H1 (cell line): Measurements from ENCODE around the gene CHD1L.

ENCODE experiments used
- BCL11A ChIP-seq, 2 experiments: IDR thresholded peaks; one replicate each; pipeline ENCODE4 v1.6.1; 2011; ENCODE audit warnings: low read depth in 2 of 2, low read length in 2 of 2, mild to moderate bottlenecking in 2 of 2
- BRCA1 ChIP-seq: IDR thresholded peaks from 2 replicates; pipeline ENCODE4 v1.6.1; 2012; ENCODE audit warnings: low read depth, low read length, improper control_type of control experiment
- CTCF ChIP-seq, 3 experiments: IDR thresholded peaks; 1 replicate in 2 of 3; 2 replicates in 1 of 3; pipeline versions ENCODE4 v1.5.1 to v1.6.1; 2011; ENCODE audit warnings: low read length in 3 of 3, mild to moderate bottlenecking in 3 of 3, inconsistent platforms in 2 of 3, low read depth in 1 of 3, moderate library complexity in 1 of 3; ENCODE audit not compliant: insufficient read depth in 1 of 3; ENCODE audit errors: control extremely low read depth in 1 of 3
- GTF2F1 ChIP-seq: IDR thresholded peaks from 2 replicates; pipeline ENCODE4 v1.6.1; 2012; ENCODE audit warnings: low read depth, low read length, improper control_type of control experiment, borderline replicate concordance
- HDAC2 ChIP-seq, 2 experiments: fragments of 300-600 bp in 1 of 2; sonication (generic) in 1 of 2; IDR thresholded peaks; 2 replicates each; pipeline ENCODE4 v1.6.1; 2011 to 2012; ENCODE audit warnings: low read depth in 2 of 2, low read length in 2 of 2, mild to moderate bottlenecking in 2 of 2, moderate library complexity in 2 of 2, borderline replicate concordance in 1 of 2, inconsistent platforms in 1 of 2
- JUND ChIP-seq: IDR thresholded peaks from 2 replicates; pipeline ENCODE4 v1.6.1; 2011; ENCODE audit warnings: mild to moderate bottlenecking, improper control_type of control experiment, low read length
- NRF1 ChIP-seq: IDR thresholded peaks from 2 replicates; pipeline ENCODE4 v1.6.1; 2011; ENCODE audit warnings: mild to moderate bottlenecking, low read depth, low read length, improper control_type of control experiment
- POLR2A ChIP-seq, 2 experiments: IDR thresholded peaks; 1 replicate in 1 of 2; 2 replicates in 1 of 2; pipeline ENCODE4 v1.6.1; 2011; ENCODE audit warnings: low read depth in 2 of 2, low read length in 2 of 2, mild to moderate bottlenecking in 2 of 2; ENCODE audit errors: control extremely low read depth in 1 of 2
- RAD21 ChIP-seq, 2 experiments: IDR thresholded peaks in 1 of 2; conservative IDR thresholded peaks in 1 of 2; 2 replicates each; pipeline ENCODE4 v1.6.1; 2011; ENCODE audit warnings: low read depth in 2 of 2, low read length in 2 of 2, improper control_type of control experiment in 1 of 2, inconsistent platforms in 1 of 2, mild to moderate bottlenecking in 1 of 2, moderate library complexity in 1 of 2
- SIN3A ChIP-seq, 2 experiments: IDR thresholded peaks in 1 of 2; conservative IDR thresholded peaks in 1 of 2; 2 replicates each; pipeline ENCODE4 v1.6.1; 2011 to 2012; ENCODE audit warnings: low read length in 2 of 2, improper control_type of control experiment in 1 of 2, low read depth in 1 of 2, mild to moderate bottlenecking in 1 of 2
- USF2 ChIP-seq: IDR thresholded peaks from 2 replicates; pipeline ENCODE4 v1.6.1; 2011; ENCODE audit warnings: low read length, improper control_type of control experiment
- YY1 ChIP-seq: IDR thresholded peaks from 2 replicates; pipeline ENCODE4 v1.6.1; 2011; ENCODE audit warnings: low read depth, mild to moderate bottlenecking, low read length

GRCh38 chr1:147283011-147283410, 40.5 kb downstream of the CHD1L start:
- no peak for TF ChIP-seq SIN3A (conservative IDR thresholded peaks at IDR 0.05 in 1 of 2, IDR thresholded peaks at IDR 0.05 in 1 of 2; ENCODE audit: low read depth in 1 of 2, low read length in 2 of 2)
- no peak for TF ChIP-seq JUND
- no peak for TF ChIP-seq CTCF (IDR thresholded peaks at IDR 0.05; ENCODE audit: control extremely low read depth in 1 of 3, insufficient read depth in 1 of 3, low read depth in 1 of 3, low read length in 3 of 3)
- no peak for TF ChIP-seq BRCA1
- no peak for TF ChIP-seq BCL11A (IDR thresholded peaks at IDR 0.05; ENCODE audit: low read depth in 2 of 2, low read length in 2 of 2)
- TF ChIP-seq GTF2F1, result no peak
- no peak for TF ChIP-seq POLR2A (IDR thresholded peaks at IDR 0.05; ENCODE audit: control extremely low read depth in 1 of 2, low read depth in 2 of 2, low read length in 2 of 2)
- TF ChIP-seq HDAC2 (IDR thresholded peaks at IDR 0.05; ENCODE audit: borderline replicate concordance in 1 of 2, low read depth in 2 of 2, low read length in 2 of 2), result no peak
- no peak for TF ChIP-seq NRF1
- no peak for TF ChIP-seq USF2
- no peak for TF ChIP-seq YY1
- TF ChIP-seq RAD21 (IDR thresholded peaks at IDR 0.05 in 1 of 2, conservative IDR thresholded peaks at IDR 0.05 in 1 of 2; ENCODE audit: low read depth in 2 of 2, low read length in 2 of 2), result no peak
